Panc1 (cell line): Measurements from ENCODE around the gene TRIM66. TPM values are rescaled to one million over a fixed set of nuclear protein-coding genes. Genes with fewer than 3 reads are reported as not detected.

Experiments
- ATAC-seq: fragments of 200-7000 bp; cut with Tn5 transposase; 2 replicates; pipeline ENCODE4 v1.9.1; 2020; ENCODE audit warnings: mild to moderate bottlenecking, moderate library complexity
- BruUV-seq: library from RNA; stranded (reverse); fragments of 400-500 nt; replicated peaks from 2 replicates; lab custom pipeline; 2021; lab: Mats Ljungman, UMichigan
- CTCF ChIA-PET: fragments of 300-600 bp; sonication (Branson Sonifier 250); formaldehyde crosslinking; loops from one replicate; lab custom pipeline; 2022; ENCODE audit warnings: antibody characterized with exemption; lab: Charles Lee
- POLR2A ChIA-PET: fragments of 300-600 bp; sonication (Branson Sonifier 250); formaldehyde crosslinking; loops from one replicate; lab custom pipeline; 2022; ENCODE audit warnings: antibody characterized with exemption; lab: Charles Lee
- DNase-seq: peaks from one replicate; pipeline ENCODE4 v3.0.0-alpha.2; 2010; ENCODE audit warnings: low read depth, low spot score
- H3K27ac ChIP-seq: 2 replicates; pipeline ENCODE4 v1.5.1; 2011; ENCODE audit warnings: mild to moderate bottlenecking, low read length, inconsistent platforms
- H3K27me3 ChIP-seq: fragments of 200-500 bp; sonication (Bioruptor generic); 2 replicates; pipeline ENCODE4 v1.6.0; 2014; ENCODE audit warnings: low read length, inconsistent platforms; ENCODE audit not compliant: control insufficient read depth, insufficient read depth
- H3K36me3 ChIP-seq: fragments of 200-500 bp; sonication (Bioruptor generic); 2 replicates; pipeline ENCODE4 v1.5.1; 2014; ENCODE audit warnings: inconsistent platforms, mild to moderate bottlenecking, low read length, moderate library complexity; ENCODE audit not compliant: control insufficient read depth, insufficient read depth
- H3K4me1 ChIP-seq: 2 replicates; pipeline ENCODE4 v1.5.1; 2011; ENCODE audit warnings: inconsistent platforms, mild to moderate bottlenecking, low read length, moderate library complexity; ENCODE audit not compliant: control insufficient read depth, insufficient read depth
- H3K4me3 ChIP-seq, 2 experiments: 2 replicates each; pipeline ENCODE4 v1.5.1; 2011 to 2012; ENCODE audit warnings: low read depth in 2 of 2, low read length in 2 of 2, mild to moderate bottlenecking in 2 of 2, inconsistent platforms in 1 of 2, moderate library complexity in 1 of 2
- H3K9me3 ChIP-seq: fragments of 200-500 bp; sonication (Bioruptor generic); 2 replicates; pipeline ENCODE4 v1.5.1; 2014; ENCODE audit warnings: low read depth, mild to moderate bottlenecking, inconsistent platforms, low read length, moderate library complexity; ENCODE audit not compliant: control insufficient read depth, insufficient read depth
- POLR2AphosphoS5 ChIP-seq: IDR thresholded peaks from 2 replicates; pipeline ENCODE4 v1.6.1; 2012; ENCODE audit warnings: mild to moderate bottlenecking, low read depth, low read length, moderate library complexity
- REST ChIP-seq, 2 experiments: IDR thresholded peaks; 2 replicates each; pipeline ENCODE4 v1.6.1; 2011 to 2012; ENCODE audit warnings: low read depth in 2 of 2, control low read depth in 1 of 2, low read length in 1 of 2, mild to moderate bottlenecking in 1 of 2, moderate library complexity in 1 of 2; ENCODE audit not compliant: insufficient read depth in 1 of 2
- SIN3A ChIP-seq: IDR thresholded peaks from 2 replicates; pipeline ENCODE4 v1.6.1; 2012; ENCODE audit warnings: low read depth, mild to moderate bottlenecking, low read length, moderate library complexity, borderline replicate concordance; ENCODE audit not compliant: insufficient read depth
- TCF7L2 ChIP-seq: IDR thresholded peaks from 2 replicates; pipeline ENCODE4 v1.6.1; 2011; ENCODE audit warnings: mild to moderate bottlenecking, low read depth, low read length, inconsistent platforms
- in situ Hi-C: cut with HindIII; loops from 2 replicates; pipeline ENCODE4 v1.10.0; 2016; ENCODE audit warnings: low sequenced_read_pairs, low pct_unique_long_range_greater_than_20kb
- intact Hi-C: fragments of 100-400 bp; cut with micrococcal nuclease; formaldehyde crosslinking; loops from one replicate; pipeline ENCODE4 v1.10.0; 2022; ENCODE audit not compliant: unreplicated experiment
- total RNA-seq: library from RNA; stranded (reverse); gene quantifications from one replicate; pipeline ENCODE4 v1.2.1, GENCODE V29; 2021; ENCODE audit not compliant: unreplicated experiment
- TF ChIP-seq, protein P1 (sequence below): fragments of 450-650 bp; IDR thresholded peaks from 2 replicates; pipeline ENCODE4 v1.5.1; 2017; ENCODE audit warnings: mild to moderate bottlenecking

TRIM66 gene
- total RNA-seq, 1 experiment from 2014 or later: 30.4 TPM

DNA sequence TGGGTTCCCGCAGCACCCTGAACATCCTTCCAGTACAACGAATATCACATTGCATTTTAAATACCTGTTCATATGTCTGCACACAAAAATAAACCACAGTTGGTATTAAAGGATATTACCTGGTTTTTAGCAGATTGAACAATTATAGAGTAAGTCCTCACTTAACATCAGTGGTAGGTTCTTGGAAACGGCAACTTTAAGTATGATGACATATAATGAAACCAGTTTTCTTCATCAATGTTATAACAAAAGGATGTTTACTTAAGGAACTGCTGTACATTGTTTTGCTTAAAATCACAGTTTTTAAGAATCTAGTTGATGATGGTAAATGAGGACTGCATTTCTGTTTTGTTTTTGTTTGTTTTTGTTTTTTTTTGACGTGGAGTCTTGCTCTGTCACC, 28.0 kb downstream of the TRIM66 start:
- in situ Hi-C loops: no loop called here
- TF ChIP-seq POLR2AphosphoS5: no peak
- no peak for TF ChIP-seq REST (IDR thresholded peaks at IDR 0.05; ENCODE audit: insufficient read depth in 1 of 2, low read depth in 2 of 2, low read length in 1 of 2)
- no peak for TF ChIP-seq TCF7L2
- TF ChIP-seq, protein P1, sequence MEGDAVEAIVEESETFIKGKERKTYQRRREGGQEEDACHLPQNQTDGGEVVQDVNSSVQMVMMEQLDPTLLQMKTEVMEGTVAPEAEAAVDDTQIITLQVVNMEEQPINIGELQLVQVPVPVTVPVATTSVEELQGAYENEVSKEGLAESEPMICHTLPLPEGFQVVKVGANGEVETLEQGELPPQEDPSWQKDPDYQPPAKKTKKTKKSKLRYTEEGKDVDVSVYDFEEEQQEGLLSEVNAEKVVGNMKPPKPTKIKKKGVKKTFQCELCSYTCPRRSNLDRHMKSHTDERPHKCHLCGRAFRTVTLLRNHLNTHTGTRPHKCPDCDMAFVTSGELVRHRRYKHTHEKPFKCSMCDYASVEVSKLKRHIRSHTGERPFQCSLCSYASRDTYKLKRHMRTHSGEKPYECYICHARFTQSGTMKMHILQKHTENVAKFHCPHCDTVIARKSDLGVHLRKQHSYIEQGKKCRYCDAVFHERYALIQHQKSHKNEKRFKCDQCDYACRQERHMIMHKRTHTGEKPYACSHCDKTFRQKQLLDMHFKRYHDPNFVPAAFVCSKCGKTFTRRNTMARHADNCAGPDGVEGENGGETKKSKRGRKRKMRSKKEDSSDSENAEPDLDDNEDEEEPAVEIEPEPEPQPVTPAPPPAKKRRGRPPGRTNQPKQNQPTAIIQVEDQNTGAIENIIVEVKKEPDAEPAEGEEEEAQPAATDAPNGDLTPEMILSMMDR: no peak
- no peak for TF ChIP-seq SIN3A
- ChIA-PET CTCF (no interaction called here), POLR2A (no interaction called here)
- Histone ChIP-seq H3K4me3 (no peak overlapping the region), H3K27ac (no peak overlapping the region), H3K36me3 (0 out of 2 replicates have a peak, but pooled peaks cover 3% of the 10 kb centered on the region), H3K27me3 (no peaks in the 10 kb centered on the region), H3K9me3 (no peaks in the 10 kb centered on the region), H3K4me1 (no peaks in the 10 kb centered on the region)
- intact Hi-C loops: no loop called here
- BruUV-seq: no TSS peak
- ATAC-seq: no peak
- no peak for DNase-seq

GRCh38 chr11:8652140-8652539, 30.3 kb downstream of the TRIM66 start:
- peaks cover 3% of the 10 kb centered on the region; the same call in 1 of the 2 replicates for H3K36me3 ChIP-seq
- no peaks in the 10 kb centered on the region for H3K4me1 ChIP-seq
- intact Hi-C loops: no loop called here
- no TSS peak for BruUV-seq
- TF ChIP-seq, protein P1: no peak
- TF ChIP-seq POLR2AphosphoS5 (no peak), REST (IDR thresholded peaks at IDR 0.05; ENCODE audit: insufficient read depth in 1 of 2, low read depth in 2 of 2, low read length in 1 of 2) (no peak), SIN3A (no peak), TCF7L2 (no peak)
- H3K9me3 ChIP-seq: no peaks in the 10 kb centered on the region
- ATAC-seq (no peak), DNase-seq (peak; percentile 13)
- H3K27me3 ChIP-seq: no peaks in the 10 kb centered on the region
- H3K4me3 ChIP-seq: no peak overlapping the region
- CTCF ChIA-PET: no interaction called here
- no peak overlapping the region for H3K27ac ChIP-seq
- in situ Hi-C loops: no loop called here
- POLR2A ChIA-PET: interaction anchor here (0.6 kb wide), 1 partner anchor 218 kb away, joined by 4 read pairs; no protein-coding TSS in a partner anchor
